ENCODE measurements around the gene AVEN.
A peak's percentile ranks its signal among the peaks of the same experiment; 100 is the strongest.
"Not testable (repeated sequence)": the region's sequence is repeated elsewhere in the genome, so short reads cannot be mapped to it uniquely, and the experiment has no call there.

AVEN gene

GRCh38 chr15:34006381-34006780 is 32.6 kb downstream of the AVEN start:
- Histone ChIP-seq H3K4me3 (ENCODE audit: low read length) (no peak overlapping the region), H3K9me3 (replicated peaks; ENCODE audit: insufficient read depth, low read length) (no peaks in the 10 kb centered on the region)
- DNase-seq = no peak

DNA sequence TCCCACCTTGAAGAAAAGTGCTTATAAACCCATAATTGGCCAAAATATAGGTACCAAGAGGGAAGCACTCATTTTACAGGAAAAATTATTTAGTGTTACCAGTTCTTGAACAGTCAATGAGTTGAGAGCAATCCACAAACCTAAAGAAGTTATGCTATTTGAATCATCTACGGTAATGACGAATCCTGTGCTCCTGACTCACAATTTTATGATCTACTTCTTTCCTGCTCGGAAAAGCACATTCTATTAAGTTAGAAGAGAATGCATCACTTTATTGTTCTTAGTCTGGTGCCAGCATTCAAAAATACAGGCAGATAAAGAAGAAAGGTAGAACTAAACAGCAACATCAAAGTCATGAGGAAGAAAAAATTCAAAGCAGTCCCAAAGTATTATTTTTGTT is 37.5 kb downstream of the AVEN start:
- H3K4me3 ChIP-seq (ENCODE audit: low read length) = no peak overlapping the region
- no peaks in the 10 kb centered on the region for H3K27me3 ChIP-seq (replicated peaks; ENCODE audit: insufficient read depth, low read length)
- no peak for TF ChIP-seq EZH2phosphoT487 (IDR thresholded peaks at IDR 0.05; ENCODE audit: low read length)
- TF ChIP-seq CTCF (IDR thresholded peaks at IDR 0.05; ENCODE audit: low read length) = no peak
- no peak for TF ChIP-seq EZH2 (optimal IDR thresholded peaks at IDR 0.05; ENCODE audit: low read depth, low read length)
- no peaks in the 10 kb centered on the region for H3K36me3 ChIP-seq (replicated peaks; ENCODE audit: insufficient read depth, low read length)
- no peaks in the 10 kb centered on the region for H4K20me1 ChIP-seq (ENCODE audit: insufficient read depth, low read length)
- H3K9ac ChIP-seq (ENCODE audit: low read length) = no peak overlapping the region
- no peak overlapping the region for H2AFZ ChIP-seq (ENCODE audit: low read length)
- no peak overlapping the region for H3K27ac ChIP-seq (ENCODE audit: low read length)
- H3K9me3 ChIP-seq (replicated peaks; ENCODE audit: insufficient read depth, low read length) = no peaks in the 10 kb centered on the region
- H3K4me1 ChIP-seq (ENCODE audit: low read length) = no peaks in the 10 kb centered on the region
- H3K9me2 ChIP-seq (replicated peaks; ENCODE audit: insufficient read depth, low read length) = no peaks in the 10 kb centered on the region
- H3K4me2 ChIP-seq (ENCODE audit: low read depth, low read length) = no peak overlapping the region
- H3F3A ChIP-seq (ENCODE audit: insufficient read depth, low read length) = no peaks in the 10 kb centered on the region
- H3K79me2 ChIP-seq (ENCODE audit: low read length) = no peaks in the 10 kb centered on the region
- DNase-seq = no peak

More at GRCh38 chr15:34006381-34006780, 32.6 kb downstream of the AVEN start:
- no peaks in the 10 kb centered on the region for H3K36me3 ChIP-seq (replicated peaks; ENCODE audit: insufficient read depth, low read length)
- H4K20me1 ChIP-seq (ENCODE audit: insufficient read depth, low read length) = no peaks in the 10 kb centered on the region
- H3K4me2 ChIP-seq (ENCODE audit: low read depth, low read length) = no peak overlapping the region
- H2AFZ ChIP-seq (ENCODE audit: low read length) = no peak overlapping the region
- no peaks in the 10 kb centered on the region for H3K9me2 ChIP-seq (replicated peaks; ENCODE audit: insufficient read depth, low read length)
- H3K4me1 ChIP-seq (ENCODE audit: low read length) = no peaks in the 10 kb centered on the region
- no peak overlapping the region for H3K9ac ChIP-seq (ENCODE audit: low read length)
- TF ChIP-seq EZH2 (optimal IDR thresholded peaks at IDR 0.05; ENCODE audit: low read depth, low read length) = no peak
- TF ChIP-seq EZH2phosphoT487 (IDR thresholded peaks at IDR 0.05; ENCODE audit: low read length) = no peak
- TF ChIP-seq CTCF (IDR thresholded peaks at IDR 0.05; ENCODE audit: low read length) = no peak
- H3K27me3 ChIP-seq (replicated peaks; ENCODE audit: insufficient read depth, low read length) = no peaks in the 10 kb centered on the region
- H3F3A ChIP-seq (ENCODE audit: insufficient read depth, low read length) = no peaks in the 10 kb centered on the region
- H3K27ac ChIP-seq (ENCODE audit: low read length) = no peak overlapping the region
- no peaks in the 10 kb centered on the region for H3K79me2 ChIP-seq (ENCODE audit: low read length)

- not testable (repeated sequence) for H3K27me3 ChIP-seq (replicated peaks; ENCODE audit: insufficient read depth, low read length); H4K20me1 ChIP-seq (ENCODE audit: insufficient read depth, low read length)
Observed at GRCh38 chr15:33995666-33996065, 43.3 kb downstream of the AVEN start.

GRCh38 chr15:33994005-33994615 is 44.9 kb downstream of the AVEN start:
- H3K27ac ChIP-seq (ENCODE audit: low read length) = no peak overlapping the region
- no peak overlapping the region for H3K4me2 ChIP-seq (ENCODE audit: low read depth, low read length)
- no peaks in the 10 kb centered on the region for H4K20me1 ChIP-seq (ENCODE audit: insufficient read depth, low read length)
- H3K9ac ChIP-seq (ENCODE audit: low read length) = no peak overlapping the region
- no peaks in the 10 kb centered on the region for H3K4me1 ChIP-seq (ENCODE audit: low read length)
- H3K36me3 ChIP-seq (replicated peaks; ENCODE audit: insufficient read depth, low read length) = no peaks in the 10 kb centered on the region
- no peak for DNase-seq
- H3K27me3 ChIP-seq (replicated peaks; ENCODE audit: insufficient read depth, low read length) = no peaks in the 10 kb centered on the region
- H3K9me2 ChIP-seq (replicated peaks; ENCODE audit: insufficient read depth, low read length) = no peaks in the 10 kb centered on the region
- TF ChIP-seq CTCF (IDR thresholded peaks at IDR 0.05; ENCODE audit: low read length) (peak; percentile 43), EZH2 (optimal IDR thresholded peaks at IDR 0.05; ENCODE audit: low read depth, low read length) (no peak)
- no peak overlapping the region for H2AFZ ChIP-seq (ENCODE audit: low read length)
- H3K79me2 ChIP-seq (ENCODE audit: low read length) = no peaks in the 10 kb centered on the region
- no peak overlapping the region for H3K4me3 ChIP-seq (ENCODE audit: low read length)
- H3K9me3 ChIP-seq (replicated peaks; ENCODE audit: insufficient read depth, low read length) = no peaks in the 10 kb centered on the region
- no peaks in the 10 kb centered on the region for H3F3A ChIP-seq (ENCODE audit: insufficient read depth, low read length)

More at GRCh38 chr15:33995666-33996065, 43.3 kb downstream of the AVEN start:
- not testable (repeated sequence) for H3K9me3 ChIP-seq (replicated peaks; ENCODE audit: insufficient read depth, low read length); H3F3A ChIP-seq (ENCODE audit: insufficient read depth, low read length); H3K4me1 ChIP-seq (ENCODE audit: low read length); H3K4me2 ChIP-seq (ENCODE audit: low read depth, low read length); H3K36me3 ChIP-seq (replicated peaks; ENCODE audit: insufficient read depth, low read length); H3K9ac ChIP-seq (ENCODE audit: low read length); H3K9me2 ChIP-seq (replicated peaks; ENCODE audit: insufficient read depth, low read length); H2AFZ ChIP-seq (ENCODE audit: low read length); H3K79me2 ChIP-seq (ENCODE audit: low read length); H3K4me3 ChIP-seq (ENCODE audit: low read length); H3K27ac ChIP-seq (ENCODE audit: low read length); DNase-seq
